Right atrium auricular region (tissue), 2 donors: ENCODE results near the gene GMDS. TPM values are rescaled to one million over a fixed set of nuclear protein-coding genes. Genes with fewer than 3 reads are reported as not detected.

Experiments
- DNase-seq: peaks from one replicate; pipeline ENCODE4 v3.0.0-alpha.2; 2019; ENCODE audit warnings: low spot score
- H3K27ac ChIP-seq, 2 donors: fragments of 200-600 bp; sonication (generic); 1 replicate in 1 of 2; 2 replicates in 1 of 2; pipeline ENCODE4 v1.5.1; 2016 to 2019
- H3K27me3 ChIP-seq, 2 donors: fragments of 200-600 bp; sonication (generic); one replicate each; pipeline versions ENCODE4 v1.5.1 to v1.6.0; 2017 to 2019
- H3K36me3 ChIP-seq: fragments of 200-600 bp; sonication (generic); one replicate; pipeline ENCODE4 v1.5.1; 2016
- H3K4me1 ChIP-seq, 2 donors: fragments of 200-600 bp; sonication (generic); one replicate each; pipeline versions ENCODE4 v1.5.1 to v1.6.0; 2017 to 2019
- H3K4me3 ChIP-seq, 2 donors: fragments of 200-600 bp; sonication (generic); 1 replicate in 1 of 2; 2 replicates in 1 of 2; pipeline ENCODE4 v1.5.1; 2017 to 2019; ENCODE audit warnings: mild to moderate bottlenecking in 1 of 2, moderate library complexity in 1 of 2
- H3K9me3 ChIP-seq, 2 donors: fragments of 200-600 bp; sonication (generic); one replicate each; pipeline ENCODE4 v1.5.1; 2019
- total RNA-seq, 2 donors: library from RNA; depleted of rRNA; stranded (reverse); fragments of >200 nt; gene quantifications; one replicate each; pipeline ENCODE4 v1.1.0, GENCODE V29; 2016
- TF ChIP-seq, protein P1 (sequence below), 2 donors: fragments of 200-600 bp; sonication (generic); IDR thresholded peaks; one replicate each; pipeline ENCODE4 v1.5.1; 2019; ENCODE audit warnings: antibody characterized with exemption in 2 of 2

Gene GMDS
- total RNA-seq, 2 donors from 2014 or later, result 11.1 to 11.8 TPM

GRCh38 chr6:2078888-2079287 lies 166.5 kb downstream of the GMDS start:
- Histone ChIP-seq H3K4me3 (no peak overlapping the region), H3K27me3 (no peaks in the 10 kb centered on the region), H3K4me1 (no peaks in the 10 kb centered on the region), H3K36me3 (no peaks in the 10 kb centered on the region), H3K27ac (no peak overlapping the region), H3K9me3 (peaks cover 0 to 14% of the 10 kb centered on the region in 2 donors)
- TF ChIP-seq, protein P1, sequence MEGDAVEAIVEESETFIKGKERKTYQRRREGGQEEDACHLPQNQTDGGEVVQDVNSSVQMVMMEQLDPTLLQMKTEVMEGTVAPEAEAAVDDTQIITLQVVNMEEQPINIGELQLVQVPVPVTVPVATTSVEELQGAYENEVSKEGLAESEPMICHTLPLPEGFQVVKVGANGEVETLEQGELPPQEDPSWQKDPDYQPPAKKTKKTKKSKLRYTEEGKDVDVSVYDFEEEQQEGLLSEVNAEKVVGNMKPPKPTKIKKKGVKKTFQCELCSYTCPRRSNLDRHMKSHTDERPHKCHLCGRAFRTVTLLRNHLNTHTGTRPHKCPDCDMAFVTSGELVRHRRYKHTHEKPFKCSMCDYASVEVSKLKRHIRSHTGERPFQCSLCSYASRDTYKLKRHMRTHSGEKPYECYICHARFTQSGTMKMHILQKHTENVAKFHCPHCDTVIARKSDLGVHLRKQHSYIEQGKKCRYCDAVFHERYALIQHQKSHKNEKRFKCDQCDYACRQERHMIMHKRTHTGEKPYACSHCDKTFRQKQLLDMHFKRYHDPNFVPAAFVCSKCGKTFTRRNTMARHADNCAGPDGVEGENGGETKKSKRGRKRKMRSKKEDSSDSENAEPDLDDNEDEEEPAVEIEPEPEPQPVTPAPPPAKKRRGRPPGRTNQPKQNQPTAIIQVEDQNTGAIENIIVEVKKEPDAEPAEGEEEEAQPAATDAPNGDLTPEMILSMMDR (IDR thresholded peaks at IDR 0.05), result no peak
- DNase-seq, result no peak

DNA sequence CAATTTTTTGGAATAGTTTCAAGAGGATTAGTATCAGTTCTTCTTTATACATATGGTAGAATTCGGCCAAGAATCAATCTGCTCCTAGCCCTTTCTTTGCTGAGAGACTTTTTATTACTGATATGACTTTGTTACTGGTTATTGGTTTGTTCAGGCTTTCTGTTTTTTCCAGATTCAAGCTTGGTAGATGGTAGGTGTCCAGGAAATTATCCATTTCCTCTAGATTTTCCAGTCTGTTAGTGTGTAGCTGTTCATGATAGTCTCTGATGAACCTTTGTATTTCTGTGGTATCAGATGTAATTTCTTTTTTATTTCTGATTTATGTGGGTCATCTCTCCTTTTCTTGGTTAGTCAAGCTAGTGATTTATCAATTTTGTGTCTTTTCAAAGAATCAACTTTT lies 167.6 kb downstream of the GMDS start:
- Histone ChIP-seq H3K27ac (no peak overlapping the region), H3K9me3 (peaks cover 0 to 14% of the 10 kb centered on the region in 2 donors), H3K4me3 (no peak overlapping the region), H3K36me3 (no peaks in the 10 kb centered on the region), H3K27me3 (no peaks in the 10 kb centered on the region), H3K4me1 (no peaks in the 10 kb centered on the region)
- no peak for DNase-seq
- TF ChIP-seq, protein P1 (IDR thresholded peaks at IDR 0.05), result no peak

GRCh38 chr6:2073476-2073875 lies 171.9 kb downstream of the GMDS start:
- DNase-seq, result no peak
- Histone ChIP-seq H3K9me3 (no peaks in the 10 kb centered on the region), H3K4me3 (no peak overlapping the region), H3K36me3 (no peaks in the 10 kb centered on the region), H3K27ac (no peak overlapping the region), H3K27me3 (no peaks in the 10 kb centered on the region), H3K4me1 (no peaks in the 10 kb centered on the region)
- TF ChIP-seq, protein P1 (IDR thresholded peaks at IDR 0.05), result no peak

DNA sequence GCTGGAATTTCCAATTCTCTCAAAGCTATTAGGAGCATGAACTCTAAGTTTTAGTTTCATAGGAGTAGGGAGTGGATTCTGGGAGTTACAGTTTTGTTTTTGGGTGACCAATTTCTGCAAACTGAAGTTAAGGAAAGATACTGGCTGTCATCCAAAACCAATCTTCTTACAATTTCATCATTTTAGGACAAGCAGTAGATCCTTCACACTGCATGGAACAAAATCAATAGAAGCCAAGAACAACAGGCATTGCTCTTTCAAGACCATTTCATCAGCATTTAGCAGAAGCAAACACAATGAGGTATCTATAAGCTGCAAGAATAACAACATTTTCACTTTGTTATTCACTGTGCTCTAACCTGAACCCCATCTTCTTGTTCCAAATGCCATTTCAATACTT lies 173.0 kb downstream of the GMDS start:
- no peak for DNase-seq
- Histone ChIP-seq H3K4me1 (no peaks in the 10 kb centered on the region), H3K27ac (no peak overlapping the region), H3K36me3 (no peaks in the 10 kb centered on the region), H3K4me3 (no peak overlapping the region), H3K9me3 (no peaks in the 10 kb centered on the region), H3K27me3 (no peaks in the 10 kb centered on the region)
- TF ChIP-seq, protein P1 (IDR thresholded peaks at IDR 0.05), result no peak

- Histone ChIP-seq H3K4me3 (no peak overlapping the region), H3K36me3 (no peaks in the 10 kb centered on the region), H3K27me3 (no peaks in the 10 kb centered on the region), H3K9me3 (no peaks in the 10 kb centered on the region), H3K4me1 (no peaks in the 10 kb centered on the region), H3K27ac (no peak overlapping the region)
- no peak for DNase-seq
- TF ChIP-seq, protein P1 (IDR thresholded peaks at IDR 0.05), result no peak
Measured at GRCh38 chr6:2063547-2063946, 181.9 kb downstream of the GMDS start.

GRCh38 chr6:2061880-2062279 lies 183.5 kb downstream of the GMDS start:
- H3K4me1 ChIP-seq, result no peaks in the 10 kb centered on the region
- no peak overlapping the region for H3K4me3 ChIP-seq
- no peak overlapping the region for H3K27ac ChIP-seq
- TF ChIP-seq, protein P1 (IDR thresholded peaks at IDR 0.05), result no peak
- no peak for DNase-seq
- H3K36me3 ChIP-seq, result no peaks in the 10 kb centered on the region
- H3K9me3 ChIP-seq, result no peaks in the 10 kb centered on the region
- H3K27me3 ChIP-seq, result no peaks in the 10 kb centered on the region
